ENCODE measurements around the gene IGF2R.

GRCh38 chr6:159984268-159984786 lies 15.4 kb downstream of the IGF2R start:
- TF ChIP-seq, protein P1, sequence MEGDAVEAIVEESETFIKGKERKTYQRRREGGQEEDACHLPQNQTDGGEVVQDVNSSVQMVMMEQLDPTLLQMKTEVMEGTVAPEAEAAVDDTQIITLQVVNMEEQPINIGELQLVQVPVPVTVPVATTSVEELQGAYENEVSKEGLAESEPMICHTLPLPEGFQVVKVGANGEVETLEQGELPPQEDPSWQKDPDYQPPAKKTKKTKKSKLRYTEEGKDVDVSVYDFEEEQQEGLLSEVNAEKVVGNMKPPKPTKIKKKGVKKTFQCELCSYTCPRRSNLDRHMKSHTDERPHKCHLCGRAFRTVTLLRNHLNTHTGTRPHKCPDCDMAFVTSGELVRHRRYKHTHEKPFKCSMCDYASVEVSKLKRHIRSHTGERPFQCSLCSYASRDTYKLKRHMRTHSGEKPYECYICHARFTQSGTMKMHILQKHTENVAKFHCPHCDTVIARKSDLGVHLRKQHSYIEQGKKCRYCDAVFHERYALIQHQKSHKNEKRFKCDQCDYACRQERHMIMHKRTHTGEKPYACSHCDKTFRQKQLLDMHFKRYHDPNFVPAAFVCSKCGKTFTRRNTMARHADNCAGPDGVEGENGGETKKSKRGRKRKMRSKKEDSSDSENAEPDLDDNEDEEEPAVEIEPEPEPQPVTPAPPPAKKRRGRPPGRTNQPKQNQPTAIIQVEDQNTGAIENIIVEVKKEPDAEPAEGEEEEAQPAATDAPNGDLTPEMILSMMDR (IDR thresholded peaks at IDR 0.05; ENCODE audit: low read length): no peak
- TF ChIP-seq EZH2 (optimal IDR thresholded peaks at IDR 0.05; ENCODE audit: low read depth, low read length) (no peak), EZH2phosphoT487 (IDR thresholded peaks at IDR 0.05; ENCODE audit: low read length) (no peak)

Data from MM.1S (cell line).